KBM-7 (cell line): Measurements from ENCODE around the gene PRUNE2.
"Not testable (repeated sequence)": the region's sequence is repeated elsewhere in the genome, so short reads cannot be mapped to it uniquely, and the experiment has no call there.

ENCODE experiments used
- DNase-seq: peaks from one replicate; pipeline ENCODE4 v3.0.0-alpha.2; 2015
- in situ Hi-C: fragments of 300-500 bp; cut with MboI; formaldehyde crosslinking; loops from 2 replicates; pipeline ENCODE4 v1.14.3; 2020; ENCODE audit warnings: low sequenced_read_pairs, low pct_unique_long_range_greater_than_20kb, mixed read lengths

PRUNE2 gene

GRCh38 chr9:76758476-76758875, 147.4 kb downstream of the PRUNE2 start:
- no peak for DNase-seq
- in situ Hi-C loops, result loop anchor here (25.0 kb wide), 1 partner anchor 229 kb away; no protein-coding TSS in a partner anchor

- no peak for DNase-seq
- in situ Hi-C loops, result loop anchor here (25.0 kb wide), 1 partner anchor 230 kb away; no protein-coding TSS in a partner anchor
Measured at GRCh38 chr9:76756941-76757673, 148.8 kb downstream of the PRUNE2 start.

- DNase-seq, result peak; percentile 32
- in situ Hi-C loops, result loop anchor here (25.0 kb wide), 1 partner anchor 231 kb away; no protein-coding TSS in a partner anchor
Measured at GRCh38 chr9:76756268-76756640, 149.7 kb downstream of the PRUNE2 start.

GRCh38 chr9:76751001-76751400, 154.9 kb downstream of the PRUNE2 start:
- no peak for DNase-seq
- in situ Hi-C loops, result loop anchor here (25.0 kb wide), 1 partner anchor 236 kb away; no protein-coding TSS in a partner anchor

- in situ Hi-C loops, result no loop called here
- DNase-seq, result no peak
Measured at GRCh38 chr9:76744336-76744735, 161.6 kb downstream of the PRUNE2 start.

- in situ Hi-C loops, result no loop called here
Measured at GRCh38 chr9:76743931-76744330, 162.0 kb downstream of the PRUNE2 start.

GRCh38 chr9:76742890-76743289, 163.0 kb downstream of the PRUNE2 start:
- in situ Hi-C loops, DNase-seq: not testable (repeated sequence)

More at GRCh38 chr9:76743931-76744330, 162.0 kb downstream of the PRUNE2 start:
- DNase-seq, result no peak

- no peak for DNase-seq
- in situ Hi-C loops, result no loop called here
Measured at GRCh38 chr9:76741524-76741923, 164.4 kb downstream of the PRUNE2 start.

- in situ Hi-C loops, result no loop called here
- DNase-seq, result no peak
Measured at GRCh38 chr9:76738402-76738801, 167.5 kb downstream of the PRUNE2 start.

GRCh38 chr9:76737154-76737902, 168.6 kb downstream of the PRUNE2 start:
- in situ Hi-C loops, result no loop called here

GRCh38 chr9:76734716-76735115, 171.2 kb downstream of the PRUNE2 start:
- no peak for DNase-seq
- in situ Hi-C loops, result no loop called here

More at GRCh38 chr9:76737154-76737902, 168.6 kb downstream of the PRUNE2 start:
- no peak for DNase-seq

- no peak for DNase-seq
- in situ Hi-C loops, result no loop called here
Measured at GRCh38 chr9:76733096-76733495, 172.8 kb downstream of the PRUNE2 start.

GRCh38 chr9:76732341-76732958, 173.5 kb downstream of the PRUNE2 start:
- in situ Hi-C loops, result no loop called here
- DNase-seq, result no peak

- DNase-seq, result no peak
- in situ Hi-C loops, result no loop called here
Measured at GRCh38 chr9:76730801-76731200, 175.1 kb downstream of the PRUNE2 start.

GRCh38 chr9:76729980-76730737, 175.8 kb downstream of the PRUNE2 start:
- in situ Hi-C loops, result no loop called here
- no peak for DNase-seq

GRCh38 chr9:76729116-76729515, 176.8 kb downstream of the PRUNE2 start:
- DNase-seq, result no peak
- in situ Hi-C loops, result no loop called here

- DNase-seq, result no peak
- in situ Hi-C loops, result no loop called here
Measured at GRCh38 chr9:76725885-76726284, 180.0 kb downstream of the PRUNE2 start.

GRCh38 chr9:76725011-76725546, 180.8 kb downstream of the PRUNE2 start:
- in situ Hi-C loops, result no loop called here

GRCh38 chr9:76720245-76720644, 185.7 kb downstream of the PRUNE2 start:
- no peak for DNase-seq
- in situ Hi-C loops, result loop anchor here (25.0 kb wide), 1 partner anchor 833 kb away; the partner anchor contains the start of gene PCSK5

More at GRCh38 chr9:76725011-76725546, 180.8 kb downstream of the PRUNE2 start:
- DNase-seq, result peak; percentile 9
